H9 (cell line): ENCODE data around the gene MINPP1. TPM values are rescaled to one million over a fixed set of nuclear protein-coding genes. Genes with fewer than 3 reads are reported as not detected.

Experiments
- DNase-seq: peaks from one replicate; pipeline ENCODE4 v3.0.0-alpha.2; 2017
- H2AFZ ChIP-seq: one replicate; pipeline ENCODE4 v1.6.1; 2013; ENCODE audit warnings: mild to moderate bottlenecking, low read length, control low read depth, moderate library complexity
- H2AK5ac ChIP-seq: 2 replicates; pipeline ENCODE4 v1.6.1; 2013; ENCODE audit warnings: low read length, control low read depth, mixed read lengths; ENCODE audit not compliant: insufficient read length
- H2BK120ac ChIP-seq: one replicate; pipeline ENCODE4 v1.6.1; 2013; ENCODE audit warnings: low read depth, mild to moderate bottlenecking, low read length, control low read depth, inconsistent platforms; ENCODE audit not compliant: poor library complexity, severe bottlenecking
- H2BK12ac ChIP-seq: 2 replicates; pipeline ENCODE4 v1.6.1; 2013; ENCODE audit warnings: low read length, control low read depth, mixed read lengths, low read depth; ENCODE audit not compliant: insufficient read length
- H2BK15ac ChIP-seq: 2 replicates; pipeline ENCODE4 v1.6.1; 2013; ENCODE audit warnings: low read depth, low read length, control low read depth
- H2BK20ac ChIP-seq: one replicate; pipeline ENCODE4 v1.6.1; 2013; ENCODE audit warnings: low read depth, mild to moderate bottlenecking, low read length, control low read depth, inconsistent platforms; ENCODE audit not compliant: poor library complexity, severe bottlenecking
- H2BK5ac ChIP-seq: 2 replicates; pipeline ENCODE4 v1.6.1; 2013; ENCODE audit warnings: low read length, control low read depth, mixed read lengths; ENCODE audit not compliant: insufficient read length
- H3K14ac ChIP-seq: 2 replicates; pipeline ENCODE4 v1.6.1; 2013; ENCODE audit warnings: low read length, control low read depth; ENCODE audit not compliant: insufficient read depth
- H3K18ac ChIP-seq: 2 replicates; pipeline ENCODE4 v1.6.1; 2013; ENCODE audit warnings: low read depth, mild to moderate bottlenecking, mixed read lengths, low read length, control low read depth; ENCODE audit not compliant: insufficient read length
- H3K23ac ChIP-seq: 2 replicates; pipeline ENCODE4 v1.6.1; 2013; ENCODE audit warnings: low read length, control low read depth, mixed read lengths, low read depth; ENCODE audit not compliant: insufficient read length
- H3K23me2 ChIP-seq: 2 replicates; pipeline ENCODE4 v1.6.1; 2013; ENCODE audit warnings: low read depth, mild to moderate bottlenecking, mixed read lengths, low read length, control low read depth; ENCODE audit not compliant: insufficient read length, poor library complexity, severe bottlenecking
- H3K27ac ChIP-seq: 2 replicates; pipeline ENCODE4 v1.5.1; 2013; ENCODE audit warnings: low read length, control low read depth, mixed read lengths, low read depth; ENCODE audit not compliant: insufficient read length
- H3K27me3 ChIP-seq: 2 replicates; pipeline ENCODE4 v1.6.1; 2013; ENCODE audit warnings: low read length, control low read depth, inconsistent platforms; ENCODE audit not compliant: insufficient read depth
- H3K4ac ChIP-seq: 2 replicates; pipeline ENCODE4 v1.6.1; 2013; ENCODE audit warnings: low read depth, mild to moderate bottlenecking, control low read depth, inconsistent platforms, low read length, moderate library complexity
- H3K4me1 ChIP-seq: 2 replicates; pipeline ENCODE4 v1.6.1; 2013; ENCODE audit warnings: low read length, control low read depth, inconsistent platforms; ENCODE audit not compliant: insufficient read depth
- H3K4me2 ChIP-seq: 2 replicates; pipeline ENCODE4 v1.6.1; 2013; ENCODE audit warnings: low read length, control low read depth, mixed read lengths; ENCODE audit not compliant: insufficient read length, insufficient read depth
- H3K56ac ChIP-seq: 2 replicates; pipeline ENCODE4 v1.6.1; 2013; ENCODE audit warnings: low read depth, mild to moderate bottlenecking, mixed read lengths, low read length, control low read depth; ENCODE audit not compliant: insufficient read length
- H3K79me1 ChIP-seq: 2 replicates; pipeline ENCODE4 v1.6.1; 2013; ENCODE audit warnings: low read depth, mild to moderate bottlenecking, moderate library complexity, low read length, control low read depth, inconsistent platforms; ENCODE audit not compliant: insufficient read depth, poor library complexity, severe bottlenecking
- H3K79me2 ChIP-seq: 2 replicates; pipeline ENCODE4 v1.6.1; 2013; ENCODE audit warnings: low read length, control low read depth, inconsistent platforms; ENCODE audit not compliant: insufficient read depth
- H3K9ac ChIP-seq: 2 replicates; pipeline ENCODE4 v1.6.1; 2013; ENCODE audit warnings: low read length, control low read depth, mixed read lengths; ENCODE audit not compliant: insufficient read length; ENCODE audit errors: extremely low read depth
- H3K9me3 ChIP-seq: one replicate; pipeline ENCODE4 v1.6.1; 2013; ENCODE audit warnings: low read depth, low read length, inconsistent platforms; ENCODE audit not compliant: control insufficient read depth
- H3T11ph ChIP-seq: one replicate; pipeline ENCODE4 v1.6.1; 2013; ENCODE audit warnings: mild to moderate bottlenecking, low read length, control low read depth, inconsistent platforms
- H4K20me1 ChIP-seq: one replicate; pipeline ENCODE4 v1.6.1; 2013; ENCODE audit not compliant: control insufficient read depth, insufficient read length, insufficient read depth
- H4K5ac ChIP-seq: 2 replicates; pipeline ENCODE4 v1.6.1; 2013; ENCODE audit warnings: low read depth, mild to moderate bottlenecking, mixed read lengths, low read length, control low read depth; ENCODE audit not compliant: insufficient read length
- H4K8ac ChIP-seq: replicated peaks from 2 replicates; pipeline ENCODE4 v1.6.1; 2013; ENCODE audit warnings: low read length, control low read depth, mixed read lengths, low read depth; ENCODE audit not compliant: insufficient read length
- H4K91ac ChIP-seq: 2 replicates; pipeline ENCODE4 v1.6.1; 2013; ENCODE audit warnings: low read depth, mild to moderate bottlenecking, moderate library complexity, mixed read lengths, low read length, control low read depth; ENCODE audit not compliant: insufficient read length
- H3K27ac Mint-ChIP-seq, 3 experiments: 2 replicates in 2 of 3; 3 replicates in 1 of 3; pipeline ENCODE4 v1.8.0; 2020 to 2021; ENCODE audit warnings: mixed read lengths in 3 of 3, mild to moderate bottlenecking in 1 of 3, moderate library complexity in 1 of 3
- H3K27me3 Mint-ChIP-seq: 2 replicates; pipeline ENCODE4 v1.8.0; 2021; ENCODE audit warnings: low read depth, mild to moderate bottlenecking, moderate library complexity, mixed read lengths
- H3K36me3 Mint-ChIP-seq, 3 experiments: 2 replicates in 2 of 3; 3 replicates in 1 of 3; pipeline ENCODE4 v1.8.0; 2020 to 2021; ENCODE audit warnings: low read depth in 3 of 3, mixed read lengths in 3 of 3; ENCODE audit not compliant: insufficient read depth in 1 of 3
- H3K4me1 Mint-ChIP-seq, 2 experiments: 2 replicates each; pipeline ENCODE4 v1.8.0; 2020; ENCODE audit warnings: mixed read lengths in 2 of 2
- H3K4me3 Mint-ChIP-seq, 2 experiments: 2 replicates in 1 of 2; 3 replicates in 1 of 2; pipeline ENCODE4 v1.8.0; 2020 to 2021; ENCODE audit warnings: mild to moderate bottlenecking in 2 of 2, mixed read lengths in 2 of 2, moderate library complexity in 1 of 2
- H3K9me3 Mint-ChIP-seq, 2 experiments: 2 replicates in 1 of 2; 3 replicates in 1 of 2; pipeline ENCODE4 v1.8.0; 2020; ENCODE audit warnings: mild to moderate bottlenecking in 2 of 2, mixed read lengths in 2 of 2, moderate library complexity in 1 of 2
- total RNA-seq: library from RNA; stranded (reverse); gene quantifications from 2 replicates; pipeline ENCODE4 v1.2.1, GENCODE V29; 2021
- TF ChIP-seq, protein P1 (sequence below): fragments of 200-600 bp; sonication (generic); conservative IDR thresholded peaks from 3 replicates; pipeline ENCODE4 v1.8.0; 2021; ENCODE audit warnings: antibody characterized with exemption, mild to moderate bottlenecking

The MINPP1 gene
- total RNA-seq, 1 experiment from 2014 or later: 30.3 TPM

DNA sequence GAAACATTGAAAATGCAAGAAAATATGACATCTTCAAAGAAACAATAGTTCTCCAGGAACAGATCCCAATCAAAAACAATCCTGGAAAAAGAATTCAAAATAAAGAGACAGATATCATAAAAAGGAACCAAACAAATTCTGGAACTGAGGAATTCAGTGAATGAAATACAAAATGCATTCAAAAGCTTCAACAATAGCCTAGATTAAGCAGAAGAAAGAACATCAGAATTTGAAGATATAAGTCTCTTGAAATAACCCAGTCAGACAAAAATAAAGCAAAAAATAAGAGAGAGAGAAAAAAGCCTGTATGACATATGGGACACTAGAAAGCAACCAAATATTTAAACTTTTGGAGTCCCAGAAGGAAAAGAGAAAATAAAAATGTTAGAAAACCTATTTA lies 60.3 kb downstream of the MINPP1 start:
- Histone ChIP-seq H3K18ac (no peak overlapping the region), H3K4me2 (no peak overlapping the region), H4K8ac (no peak overlapping the region), H3K23ac (no peak overlapping the region), H2BK12ac (no peak overlapping the region), H4K5ac (no peak overlapping the region), H3K4ac (no peak overlapping the region), H4K20me1 (no peaks in the 10 kb centered on the region), H2BK20ac (no peak overlapping the region), H3K27ac (no peak overlapping the region), H3K27me3 (no peaks in the 10 kb centered on the region), H3K79me1 (no peaks in the 10 kb centered on the region), H3K23me2 (no peaks in the 10 kb centered on the region), H3K9me3 (no peaks in the 10 kb centered on the region), H3K56ac (no peak overlapping the region), H3K9ac (no peak overlapping the region), H3K14ac (no peak overlapping the region), H2AK5ac (no peak overlapping the region), H3K4me1 (no peaks in the 10 kb centered on the region), H2BK5ac (no peak overlapping the region), H2BK15ac (no peak overlapping the region), H2AFZ (no peak overlapping the region), H4K91ac (no peak overlapping the region), H2BK120ac (no peak overlapping the region), H3K79me2 (no peaks in the 10 kb centered on the region), H3T11ph (no peak overlapping the region)
- Mint-ChIP-seq H3K27me3 (no peaks in the 10 kb centered on the region), H3K9me3 (peaks cover 29 to 31% of the 10 kb centered on the region in 2 experiments), H3K36me3 (peaks cover 8 to 40% (median 14%) of the 10 kb centered on the region in 3 experiments), H3K4me1 (peaks cover 3 to 5% of the 10 kb centered on the region in 2 experiments; a peak in 3 of 4 replicates), H3K27ac (no peak overlapping the region; a peak in 1 of 7 replicates), H3K4me3 (no peak overlapping the region)
- DNase-seq: no peak
- TF ChIP-seq, protein P1, sequence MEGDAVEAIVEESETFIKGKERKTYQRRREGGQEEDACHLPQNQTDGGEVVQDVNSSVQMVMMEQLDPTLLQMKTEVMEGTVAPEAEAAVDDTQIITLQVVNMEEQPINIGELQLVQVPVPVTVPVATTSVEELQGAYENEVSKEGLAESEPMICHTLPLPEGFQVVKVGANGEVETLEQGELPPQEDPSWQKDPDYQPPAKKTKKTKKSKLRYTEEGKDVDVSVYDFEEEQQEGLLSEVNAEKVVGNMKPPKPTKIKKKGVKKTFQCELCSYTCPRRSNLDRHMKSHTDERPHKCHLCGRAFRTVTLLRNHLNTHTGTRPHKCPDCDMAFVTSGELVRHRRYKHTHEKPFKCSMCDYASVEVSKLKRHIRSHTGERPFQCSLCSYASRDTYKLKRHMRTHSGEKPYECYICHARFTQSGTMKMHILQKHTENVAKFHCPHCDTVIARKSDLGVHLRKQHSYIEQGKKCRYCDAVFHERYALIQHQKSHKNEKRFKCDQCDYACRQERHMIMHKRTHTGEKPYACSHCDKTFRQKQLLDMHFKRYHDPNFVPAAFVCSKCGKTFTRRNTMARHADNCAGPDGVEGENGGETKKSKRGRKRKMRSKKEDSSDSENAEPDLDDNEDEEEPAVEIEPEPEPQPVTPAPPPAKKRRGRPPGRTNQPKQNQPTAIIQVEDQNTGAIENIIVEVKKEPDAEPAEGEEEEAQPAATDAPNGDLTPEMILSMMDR: no peak
